GM12874 (cell line): Measurements from ENCODE around the gene NPNT.

ENCODE experiments used
- TF ChIP-seq, protein P1 (sequence below): IDR thresholded peaks from 2 replicates; pipeline ENCODE4 v1.5.1; 2011; ENCODE audit warnings: low read depth, mild to moderate bottlenecking, control low read depth, low read length, moderate library complexity; ENCODE audit not compliant: insufficient read depth

NPNT gene

DNA sequence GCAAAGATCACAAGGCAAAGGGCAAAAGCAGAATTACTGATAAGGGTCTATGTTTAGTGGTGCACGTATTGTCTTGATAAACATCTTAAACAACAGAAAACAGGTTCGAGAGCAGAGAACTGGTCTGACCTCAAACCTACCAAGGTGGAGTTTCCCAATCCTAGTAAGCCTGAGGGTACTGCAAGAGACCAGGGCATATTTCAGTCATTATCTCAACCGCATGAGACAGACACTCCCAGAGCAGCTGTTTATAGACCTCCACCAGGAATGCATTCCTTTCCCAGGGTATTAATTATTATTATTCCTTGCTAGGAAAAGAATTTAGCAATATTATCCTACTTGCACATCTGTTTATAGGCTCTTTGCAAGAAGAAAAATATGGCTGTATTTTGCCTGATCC lies 51.5 kb downstream of the NPNT start:
- TF ChIP-seq, protein P1, sequence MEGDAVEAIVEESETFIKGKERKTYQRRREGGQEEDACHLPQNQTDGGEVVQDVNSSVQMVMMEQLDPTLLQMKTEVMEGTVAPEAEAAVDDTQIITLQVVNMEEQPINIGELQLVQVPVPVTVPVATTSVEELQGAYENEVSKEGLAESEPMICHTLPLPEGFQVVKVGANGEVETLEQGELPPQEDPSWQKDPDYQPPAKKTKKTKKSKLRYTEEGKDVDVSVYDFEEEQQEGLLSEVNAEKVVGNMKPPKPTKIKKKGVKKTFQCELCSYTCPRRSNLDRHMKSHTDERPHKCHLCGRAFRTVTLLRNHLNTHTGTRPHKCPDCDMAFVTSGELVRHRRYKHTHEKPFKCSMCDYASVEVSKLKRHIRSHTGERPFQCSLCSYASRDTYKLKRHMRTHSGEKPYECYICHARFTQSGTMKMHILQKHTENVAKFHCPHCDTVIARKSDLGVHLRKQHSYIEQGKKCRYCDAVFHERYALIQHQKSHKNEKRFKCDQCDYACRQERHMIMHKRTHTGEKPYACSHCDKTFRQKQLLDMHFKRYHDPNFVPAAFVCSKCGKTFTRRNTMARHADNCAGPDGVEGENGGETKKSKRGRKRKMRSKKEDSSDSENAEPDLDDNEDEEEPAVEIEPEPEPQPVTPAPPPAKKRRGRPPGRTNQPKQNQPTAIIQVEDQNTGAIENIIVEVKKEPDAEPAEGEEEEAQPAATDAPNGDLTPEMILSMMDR: no peak

DNA sequence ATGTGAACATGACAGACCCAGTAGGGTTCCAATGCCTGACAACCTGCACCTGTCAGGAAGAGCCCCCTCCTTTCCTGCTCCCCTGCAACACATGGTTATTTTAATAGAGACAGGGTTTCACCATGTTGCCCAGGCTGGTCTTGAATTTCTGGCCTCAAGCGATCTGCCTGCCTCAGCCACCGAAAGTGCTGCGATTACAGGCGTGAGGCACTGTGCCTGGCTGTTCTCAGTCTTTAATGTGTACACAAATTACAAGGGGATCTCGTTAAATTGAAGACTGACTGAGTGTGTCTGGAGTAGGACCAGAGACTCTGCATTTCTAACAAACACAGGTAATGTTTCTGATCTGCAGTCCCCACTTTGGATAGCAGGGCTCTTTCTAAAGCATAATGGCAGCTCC lies 55.4 kb downstream of the NPNT start:
- TF ChIP-seq, protein P1: no peak

DNA sequence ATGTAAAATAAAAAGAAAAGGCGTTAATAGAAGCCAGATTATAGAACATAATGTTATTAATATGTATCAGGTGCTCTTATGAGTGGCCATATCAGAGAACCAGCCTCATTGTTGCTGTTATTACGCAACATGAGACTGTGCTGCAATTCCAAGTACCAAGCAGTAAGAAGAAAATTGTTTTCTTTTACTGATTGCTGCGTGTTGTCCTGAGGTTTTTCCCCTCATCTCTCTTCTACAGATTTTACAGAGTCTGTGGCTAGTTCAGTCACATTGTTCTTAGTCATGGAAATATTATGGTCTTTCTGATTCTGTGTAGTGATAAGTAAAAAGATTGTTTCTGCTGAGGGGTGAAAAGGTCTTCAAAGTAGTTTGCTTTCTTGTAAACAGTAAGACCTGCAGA lies 55.9 kb downstream of the NPNT start:
- TF ChIP-seq, protein P1: no peak

DNA sequence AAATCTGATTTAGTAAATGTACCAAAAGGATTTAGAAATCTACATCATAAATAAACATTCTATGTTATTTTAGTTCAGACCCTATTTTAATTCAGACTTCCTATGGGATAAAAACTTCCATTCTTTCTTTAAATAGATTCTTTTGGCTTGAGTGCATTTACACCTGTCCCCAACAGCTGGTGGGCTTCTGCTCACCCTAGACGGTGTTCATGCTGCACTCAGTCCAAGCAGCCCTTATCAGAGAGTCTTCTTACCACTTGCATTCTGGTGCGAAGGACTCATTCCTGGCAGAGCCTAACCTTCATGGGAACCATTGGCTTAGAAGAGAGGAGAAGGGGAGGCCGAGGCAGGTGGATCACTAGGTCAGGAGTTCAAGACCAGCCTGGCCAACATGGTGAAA lies 57.3 kb downstream of the NPNT start:
- TF ChIP-seq, protein P1: no peak

DNA sequence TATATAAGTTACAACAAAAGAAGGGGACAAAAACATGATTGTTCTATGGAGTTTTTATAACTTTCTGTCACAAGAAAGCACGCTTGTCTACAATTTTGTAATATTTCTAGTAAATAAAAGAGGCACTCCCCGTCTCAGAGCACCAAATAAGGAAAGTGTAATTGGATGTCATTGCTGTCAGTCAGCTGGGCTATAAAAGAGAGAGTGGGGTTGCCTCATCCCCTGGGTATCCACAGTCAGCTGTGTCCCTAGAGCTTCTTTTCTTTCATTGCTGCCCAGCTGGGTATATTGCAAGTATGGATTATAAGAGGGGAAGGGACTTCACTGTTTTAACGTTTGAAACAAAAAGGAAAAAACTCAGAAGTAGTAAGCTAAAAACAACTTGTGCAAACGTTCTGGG lies 61.3 kb downstream of the NPNT start:
- TF ChIP-seq, protein P1: no peak

DNA sequence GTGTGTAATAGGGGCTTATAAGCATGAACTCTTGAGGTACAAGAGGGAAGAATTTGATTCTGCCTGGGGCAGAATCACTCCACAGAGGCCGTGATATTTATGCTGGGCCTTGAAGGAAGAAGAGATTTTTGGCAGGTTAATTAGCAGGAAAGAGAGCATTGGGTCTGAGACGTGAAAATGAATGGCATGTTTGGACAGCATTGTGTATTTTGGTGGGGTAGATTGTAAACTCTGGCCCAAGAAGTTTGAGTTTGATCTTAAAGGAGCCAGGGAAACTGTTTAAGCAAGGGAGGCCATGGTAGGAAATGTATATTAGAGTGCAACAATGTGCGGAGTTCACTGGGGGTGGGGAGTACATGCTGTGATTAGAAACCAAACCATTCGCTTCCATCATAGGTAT lies 62.4 kb downstream of the NPNT start:
- TF ChIP-seq, protein P1: no peak

DNA sequence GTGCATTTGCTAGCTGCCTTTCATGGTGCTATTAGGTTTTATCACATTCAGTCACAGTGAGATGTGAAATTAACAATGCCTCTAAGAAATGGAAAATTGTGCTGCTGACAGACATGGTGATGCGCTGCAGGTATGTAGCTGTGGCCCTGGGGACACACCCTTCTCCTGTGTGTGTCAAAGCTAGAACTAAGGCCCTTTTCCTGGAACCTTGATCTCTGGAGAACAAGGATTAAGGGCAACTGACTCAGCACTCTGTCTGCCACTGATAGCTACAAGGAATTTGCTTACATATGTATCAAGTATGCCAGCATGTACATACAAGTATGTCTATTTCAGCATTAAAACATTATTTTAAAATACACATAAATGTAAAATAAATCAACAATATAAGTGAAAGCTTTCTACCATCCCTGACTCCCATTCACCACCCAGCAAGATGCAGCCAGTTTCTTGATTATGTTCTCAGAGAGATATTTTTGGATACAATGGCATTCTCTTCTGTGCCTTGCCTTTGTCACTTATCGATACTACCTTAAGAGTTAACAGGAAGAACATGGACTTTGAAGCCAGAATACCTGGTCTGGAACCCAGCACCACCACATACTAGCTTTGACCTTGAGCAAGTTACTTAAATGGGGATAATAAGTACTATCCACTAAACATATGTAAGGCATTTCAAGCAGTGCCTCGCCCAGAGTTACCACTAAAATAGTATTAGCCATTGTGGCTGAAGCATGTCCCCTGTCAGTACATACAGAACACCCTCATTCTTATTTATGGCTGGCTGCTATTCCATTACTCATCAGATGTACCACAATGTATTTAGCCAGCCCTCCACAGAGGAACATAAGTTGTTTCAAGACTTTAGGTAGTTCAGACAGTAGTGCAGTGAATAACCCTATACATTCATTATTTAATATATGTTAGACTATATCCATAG lies 68.5 kb downstream of the NPNT start:
- TF ChIP-seq, protein P1: no peak
